Measurements from ENCODE around the gene HIVEP3. TPM values are rescaled to one million over a fixed set of nuclear protein-coding genes. Genes with fewer than 3 reads are reported as not detected.

HIVEP3 gene
- total RNA-seq, 4 donors from 2014 or later = 5.3 to 17.3 (median 9.1) TPM

DNA sequence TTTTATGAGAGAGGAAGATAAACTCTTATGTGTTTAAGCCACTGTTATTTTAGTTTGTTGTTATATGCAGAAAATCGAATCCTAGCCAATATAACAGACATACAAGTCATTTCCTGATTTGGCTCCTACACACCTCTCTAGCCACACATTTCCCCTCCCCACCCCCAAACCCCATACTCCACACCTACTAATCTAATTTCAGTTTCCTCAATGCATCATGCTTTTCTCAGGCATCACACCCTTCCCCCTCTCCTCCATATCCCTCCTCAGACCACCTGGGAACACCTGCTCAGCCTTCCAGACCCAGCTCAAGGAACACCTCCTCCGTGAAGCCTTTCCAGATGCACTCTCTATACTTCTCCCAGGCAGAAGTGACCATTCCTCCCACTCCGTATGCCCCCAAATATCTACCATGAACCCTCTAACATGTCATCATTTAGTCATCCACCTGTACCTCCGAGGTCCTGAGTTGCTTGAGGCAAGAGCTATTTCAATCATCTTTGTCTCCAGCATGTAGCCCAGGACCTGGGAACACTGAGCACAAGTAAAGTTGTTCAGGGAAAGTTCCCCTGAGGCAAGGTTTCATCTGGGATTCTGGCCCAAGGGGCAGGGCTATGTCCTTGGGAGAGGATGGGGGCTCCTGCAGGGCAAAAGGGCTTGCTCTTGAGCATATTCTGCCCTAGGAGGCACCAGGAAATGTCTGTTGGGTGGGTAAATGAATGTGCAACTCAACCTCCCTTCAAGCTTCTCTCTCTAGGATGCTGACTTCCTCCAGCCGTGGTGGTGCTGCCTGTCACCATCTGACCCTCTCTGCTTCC lies 126.8 kb downstream of the HIVEP3 start:
- TF ChIP-seq POLR2A (IDR thresholded peaks at IDR 0.05) = no peak
- TF ChIP-seq, protein P1, sequence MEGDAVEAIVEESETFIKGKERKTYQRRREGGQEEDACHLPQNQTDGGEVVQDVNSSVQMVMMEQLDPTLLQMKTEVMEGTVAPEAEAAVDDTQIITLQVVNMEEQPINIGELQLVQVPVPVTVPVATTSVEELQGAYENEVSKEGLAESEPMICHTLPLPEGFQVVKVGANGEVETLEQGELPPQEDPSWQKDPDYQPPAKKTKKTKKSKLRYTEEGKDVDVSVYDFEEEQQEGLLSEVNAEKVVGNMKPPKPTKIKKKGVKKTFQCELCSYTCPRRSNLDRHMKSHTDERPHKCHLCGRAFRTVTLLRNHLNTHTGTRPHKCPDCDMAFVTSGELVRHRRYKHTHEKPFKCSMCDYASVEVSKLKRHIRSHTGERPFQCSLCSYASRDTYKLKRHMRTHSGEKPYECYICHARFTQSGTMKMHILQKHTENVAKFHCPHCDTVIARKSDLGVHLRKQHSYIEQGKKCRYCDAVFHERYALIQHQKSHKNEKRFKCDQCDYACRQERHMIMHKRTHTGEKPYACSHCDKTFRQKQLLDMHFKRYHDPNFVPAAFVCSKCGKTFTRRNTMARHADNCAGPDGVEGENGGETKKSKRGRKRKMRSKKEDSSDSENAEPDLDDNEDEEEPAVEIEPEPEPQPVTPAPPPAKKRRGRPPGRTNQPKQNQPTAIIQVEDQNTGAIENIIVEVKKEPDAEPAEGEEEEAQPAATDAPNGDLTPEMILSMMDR (IDR thresholded peaks at IDR 0.05) = no peak
- DNase-seq (ENCODE audit: low spot score in 2 of 2) = no peak
- no peak overlapping the region for H3K4me3 ChIP-seq (ENCODE audit: low read depth, poor library complexity, severe bottlenecking)
- intact Hi-C loops (cut with DNase I; ENCODE audit: low total_unique reads) = loop anchor here (10.0 kb wide), 1 partner anchor 217 kb away; no protein-coding TSS in a partner anchor
- 76 to 78% methylated on average over 5 of the region's 5 CpGs for WGBS, 2 donors

DNA sequence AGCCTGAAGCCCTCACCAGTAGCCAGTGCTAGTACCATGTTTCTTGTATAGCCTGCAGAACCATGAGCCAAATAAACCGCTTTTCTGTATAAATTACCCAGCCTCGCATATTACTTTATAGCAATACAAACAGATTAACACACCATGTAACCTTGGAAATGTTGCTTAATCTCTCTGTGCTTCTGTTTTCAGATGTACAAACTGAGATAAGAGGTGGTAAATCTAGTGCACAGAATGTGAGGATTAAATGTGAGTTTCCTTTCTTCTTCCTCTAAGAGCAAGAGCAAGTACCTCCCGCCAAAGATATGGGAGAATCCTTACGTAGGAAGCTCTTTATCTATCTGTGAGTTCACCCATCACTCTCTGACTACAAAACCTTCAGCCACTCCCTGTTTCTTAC lies 128.4 kb downstream of the HIVEP3 start:
- no peak for DNase-seq (ENCODE audit: low spot score in 2 of 2)
- 71 to 79% methylated on average over 4 of the region's 4 CpGs for WGBS, 2 donors
- intact Hi-C loops (cut with DNase I; ENCODE audit: low total_unique reads) = loop anchor here (10.0 kb wide), 1 partner anchor 216 kb away; no protein-coding TSS in a partner anchor
- TF ChIP-seq POLR2A (IDR thresholded peaks at IDR 0.05) = no peak
- TF ChIP-seq, protein P1 (IDR thresholded peaks at IDR 0.05) = no peak
- no peak overlapping the region for H3K4me3 ChIP-seq (ENCODE audit: low read depth, poor library complexity, severe bottlenecking)

DNA sequence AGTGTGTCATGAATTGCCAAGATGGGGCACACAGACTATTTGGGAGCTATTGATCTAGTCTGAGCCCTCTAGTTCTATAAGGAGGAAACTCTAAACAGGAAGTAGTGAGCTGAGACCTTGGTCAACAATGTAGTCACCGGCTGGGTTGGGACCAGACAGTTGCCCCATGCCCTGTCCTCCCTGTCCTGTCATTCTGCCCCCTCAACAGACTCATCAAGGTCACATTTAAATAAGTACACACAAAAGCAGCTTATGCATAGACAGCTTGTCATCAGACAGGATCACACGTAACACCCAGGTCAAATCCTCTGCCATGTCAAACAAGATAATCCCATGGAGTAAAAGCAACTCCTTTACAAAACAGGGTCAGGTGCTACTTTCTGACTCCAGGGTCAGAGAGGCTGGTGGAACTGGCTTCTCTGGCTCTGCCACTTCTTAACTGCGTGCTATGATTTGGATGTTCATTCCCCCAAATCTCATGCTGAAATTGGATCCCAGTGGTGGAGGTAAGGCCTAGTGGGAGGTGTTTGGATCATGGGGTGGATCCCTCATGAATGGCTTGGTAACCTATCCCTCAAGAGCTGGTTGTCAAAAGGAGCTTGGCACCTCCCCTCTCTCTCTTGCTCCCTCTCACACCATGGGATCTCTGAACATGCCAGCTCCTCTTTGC lies 128.9 kb downstream of the HIVEP3 start:
- no peak overlapping the region for H3K4me3 ChIP-seq (ENCODE audit: low read depth, poor library complexity, severe bottlenecking)
- intact Hi-C loops (cut with DNase I; ENCODE audit: low total_unique reads) = loop anchor here (10.0 kb wide), 1 partner anchor 215 kb away; no protein-coding TSS in a partner anchor
- no peak for DNase-seq (ENCODE audit: low spot score in 2 of 2)
- WGBS, 2 donors = 70 to 76% methylated on average over 3 of the region's 3 CpGs
- no peak for TF ChIP-seq POLR2A (IDR thresholded peaks at IDR 0.05)
- TF ChIP-seq, protein P1 (IDR thresholded peaks at IDR 0.05) = no peak

DNA sequence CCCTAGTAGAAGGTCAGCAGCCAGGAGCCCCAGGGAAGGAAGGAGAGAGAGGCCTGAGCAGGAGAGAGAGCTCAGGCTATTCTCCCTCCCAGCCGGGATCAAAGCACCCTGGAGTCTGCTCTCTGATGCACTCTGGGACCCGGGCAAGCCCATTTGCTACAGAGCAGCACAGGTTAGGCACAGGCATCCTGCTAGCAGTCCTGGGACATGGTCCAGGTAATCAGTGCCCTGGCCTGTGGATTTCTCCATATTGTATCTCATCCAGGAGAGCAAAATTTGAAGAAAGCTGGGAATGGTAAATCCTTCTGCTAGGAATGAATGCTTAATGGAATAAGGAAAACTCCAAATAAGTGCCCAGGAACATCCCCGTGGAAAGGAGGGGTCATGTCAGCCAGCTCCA lies 130.3 kb downstream of the HIVEP3 start:
- 75 to 76% methylated on average over 3 of the region's 3 CpGs for WGBS, 2 donors

DNA sequence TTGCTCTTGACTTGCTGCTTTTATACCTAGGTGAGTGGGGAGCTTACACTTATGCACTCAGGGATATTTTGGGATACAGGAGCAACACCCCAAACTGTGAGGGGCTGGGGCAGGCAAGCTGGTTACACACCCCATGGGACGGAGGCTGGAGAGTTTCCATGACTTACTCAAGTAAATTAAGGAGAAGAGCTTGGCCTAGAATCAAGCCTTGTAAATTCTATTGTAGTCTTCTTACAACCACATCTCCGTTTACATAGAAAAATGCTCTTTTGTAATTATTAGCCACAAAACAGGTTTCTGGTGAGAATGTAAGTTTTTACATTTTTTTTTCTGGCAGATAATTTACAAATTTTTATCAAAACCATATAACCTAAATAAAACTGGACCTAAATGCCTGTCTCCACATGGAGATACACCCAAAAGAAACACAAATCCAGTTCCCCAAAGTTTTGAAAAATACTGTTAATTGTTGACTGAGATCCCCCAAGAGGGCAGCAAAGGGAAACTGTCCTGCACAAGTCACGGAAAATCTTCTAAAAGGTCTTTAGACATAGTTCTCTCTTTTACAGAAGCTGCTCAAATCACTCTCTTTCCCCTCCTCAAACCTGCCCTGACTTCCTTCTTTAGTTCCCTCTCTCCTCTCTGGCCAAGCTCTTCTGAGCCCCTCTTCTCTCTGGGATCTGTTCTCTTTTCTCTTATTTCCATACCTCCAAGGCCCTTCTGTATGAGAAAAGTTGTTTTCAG lies 134.0 kb downstream of the HIVEP3 start:
- no peak overlapping the region for H3K4me3 ChIP-seq (ENCODE audit: low read depth, poor library complexity, severe bottlenecking)
- TF ChIP-seq, protein P1 (IDR thresholded peaks at IDR 0.05) = no peak
- no peak for TF ChIP-seq POLR2A (IDR thresholded peaks at IDR 0.05)
- intact Hi-C loops (cut with DNase I; ENCODE audit: low total_unique reads) = no loop called here
- no peak for DNase-seq (ENCODE audit: low spot score in 2 of 2)
- 56 to 64% methylated on average over 3 of the region's 3 CpGs for WGBS, 2 donors

More for the DNA sequence above, 130.3 kb downstream of the HIVEP3 start:
- intact Hi-C loops (cut with DNase I; ENCODE audit: low total_unique reads) = no loop called here
- no peak for DNase-seq (ENCODE audit: low spot score in 2 of 2)
- TF ChIP-seq, protein P1 (IDR thresholded peaks at IDR 0.05) = no peak
- no peak for TF ChIP-seq POLR2A (IDR thresholded peaks at IDR 0.05)
- no peak overlapping the region for H3K4me3 ChIP-seq (ENCODE audit: low read depth, poor library complexity, severe bottlenecking)

All from lower leg skin (tissue), 4 donors.